Activated T-helper 1 cell treated with anti-CD3 and anti-CD28 coated beads, Interleukin-12 subunit alpha, Interleukin-12 subunit beta, Interleukin-2, Interleukin-4 antibody, amounts not matched to agents 30 ng/mL and 10 ng/mL and 1 ng/mL, durations not matched to agents 14 hours and 24 hours and 36 hours (primary cell): Measurements from ENCODE around the gene IFITM2. TPM values are rescaled to one million over a fixed set of nuclear protein-coding genes. Genes with fewer than 3 reads are reported as not detected.
"Not testable (repeated sequence)": the region's sequence is repeated elsewhere in the genome, so short reads cannot be mapped to it uniquely, and the experiment has no call there.

Experiments
- DNase-seq: peaks from one replicate; pipeline ENCODE4 v3.0.0; 2021; ENCODE audit warnings: low spot score
- H3K27ac Mint-ChIP-seq: one replicate; pipeline ENCODE4 v1.8.0; 2021; ENCODE audit warnings: mild to moderate bottlenecking, mixed read lengths
- H3K27me3 Mint-ChIP-seq: one replicate; pipeline ENCODE4 v1.8.0; 2022; ENCODE audit warnings: mild to moderate bottlenecking, moderate library complexity, mixed read lengths; ENCODE audit not compliant: insufficient read depth
- H3K36me3 Mint-ChIP-seq: one replicate; pipeline ENCODE4 v1.8.0; 2021; ENCODE audit warnings: low read depth, mixed read lengths
- H3K4me1 Mint-ChIP-seq: one replicate; pipeline ENCODE4 v1.8.0; 2021; ENCODE audit warnings: low read depth, mixed read lengths
- H3K4me3 Mint-ChIP-seq: one replicate; pipeline ENCODE4 v1.8.0; 2021; ENCODE audit warnings: mild to moderate bottlenecking, moderate library complexity, mixed read lengths
- H3K9me3 Mint-ChIP-seq: one replicate; pipeline ENCODE4 v1.8.0; 2021; ENCODE audit warnings: mixed read lengths
- intact Hi-C: fragments of 100-400 bp; cut with micrococcal nuclease; formaldehyde crosslinking; loops from one replicate; pipeline ENCODE4 v1.15.1; 2024
- total RNA-seq: library from RNA; stranded (reverse); gene quantifications from 2 replicates; pipeline ENCODE4 v1.2.3, GENCODE V29; 2022

Gene IFITM2
- total RNA-seq, 1 donor from 2014 or later: 521 TPM

DNA sequence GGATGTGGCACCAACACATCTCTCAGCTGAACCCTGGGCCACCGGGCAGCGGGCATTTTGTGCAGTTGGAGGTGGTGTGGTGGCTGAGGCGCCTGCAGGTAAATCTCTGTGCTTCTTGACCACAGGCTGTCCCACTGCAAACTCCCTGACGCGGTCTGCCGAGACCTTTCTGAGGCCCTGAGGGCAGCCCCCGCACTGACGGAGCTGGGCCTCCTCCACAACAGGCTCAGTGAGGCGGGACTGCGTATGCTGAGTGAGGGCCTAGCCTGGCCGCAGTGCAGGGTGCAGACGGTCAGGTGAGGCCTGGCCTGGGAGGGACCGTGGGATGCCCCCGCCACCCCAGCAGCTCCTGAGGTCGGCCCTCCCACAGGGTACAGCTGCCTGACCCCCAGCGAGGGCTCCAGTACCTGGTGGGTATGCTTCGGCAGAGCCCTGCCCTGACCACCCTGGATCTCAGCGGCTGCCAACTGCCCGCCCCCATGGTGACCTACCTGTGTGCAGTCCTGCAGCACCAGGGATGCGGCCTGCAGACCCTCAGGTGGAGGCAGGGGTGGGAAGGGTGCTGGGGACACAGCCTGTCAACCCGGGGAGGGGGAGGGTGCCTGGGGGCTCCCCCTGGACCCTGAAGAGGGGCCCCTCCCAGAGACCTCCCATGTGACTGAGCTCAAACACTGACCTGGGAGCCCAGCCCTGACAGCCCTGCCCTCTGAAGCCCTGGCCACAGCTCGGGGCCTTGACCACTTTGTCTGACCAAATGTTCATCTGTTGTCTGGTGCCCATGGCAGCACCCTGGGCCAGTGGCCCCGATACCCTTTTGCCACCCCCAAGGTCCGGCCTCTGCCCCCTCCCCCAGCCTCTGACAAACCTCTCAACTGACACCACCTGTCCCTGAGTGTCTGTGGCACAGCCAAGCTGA lies 23.3 kb upstream of the IFITM2 start:
- Mint-ChIP-seq H3K27ac (no peak overlapping the region), H3K27me3 (peaks cover 17% of the 10 kb centered on the region), H3K9me3 (no peaks in the 10 kb centered on the region), H3K4me1 (peaks cover 50% of the 10 kb centered on the region), H3K36me3 (peaks cover 25% of the 10 kb centered on the region), H3K4me3 (no peak overlapping the region)
- intact Hi-C loops: loop anchor here (5.0 kb wide), 3 partner anchors 32 to 73 kb away; partner anchors contain the start of genes PSMD13 and SIRT3
- DNase-seq: no peak

DNA sequence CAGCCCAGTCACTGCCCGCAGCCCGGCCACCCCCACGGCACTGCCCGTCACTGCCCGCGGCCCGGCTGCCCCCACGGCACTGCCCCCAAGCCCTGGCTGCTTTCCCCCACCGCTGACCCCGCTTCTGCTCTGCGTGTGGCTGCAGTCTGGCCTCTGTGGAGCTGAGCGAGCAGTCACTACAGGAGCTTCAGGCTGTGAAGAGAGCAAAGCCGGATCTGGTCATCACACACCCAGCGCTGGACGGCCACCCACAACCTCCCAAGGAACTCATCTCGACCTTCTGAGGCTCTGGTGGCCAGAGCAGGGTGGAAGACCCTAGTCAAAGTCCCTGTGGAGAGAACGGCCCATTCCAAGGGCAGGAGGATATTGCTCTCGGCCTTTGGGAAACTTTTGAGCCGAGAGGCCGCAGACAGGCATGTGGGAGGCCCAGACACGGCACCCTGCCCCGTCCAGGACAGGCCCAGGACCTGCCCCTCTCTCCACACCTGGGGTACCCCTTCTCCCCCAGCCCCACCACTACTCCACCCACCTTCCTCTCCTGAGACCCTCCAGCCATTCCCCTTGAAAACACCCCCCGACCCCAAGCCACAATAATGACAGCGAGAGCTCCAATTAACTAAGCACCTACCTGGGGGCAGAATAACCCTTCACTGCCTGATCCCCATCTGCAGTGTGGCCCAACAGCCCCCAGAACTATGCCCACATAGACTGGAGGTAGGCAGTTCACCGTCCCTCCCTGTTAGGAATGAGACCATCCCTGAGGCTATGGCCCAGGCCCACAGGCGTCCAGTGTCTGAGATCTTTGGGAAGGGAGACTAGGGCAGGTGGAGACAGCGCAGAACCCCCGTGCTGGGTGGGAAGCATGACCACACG lies 22.4 kb upstream of the IFITM2 start:
- peak overlapping the region; percentile 44 for H3K27ac Mint-ChIP-seq
- no peaks in the 10 kb centered on the region for H3K9me3 Mint-ChIP-seq
- H3K4me1 Mint-ChIP-seq: peaks cover 50% of the 10 kb centered on the region
- H3K36me3 Mint-ChIP-seq: peaks cover 25% of the 10 kb centered on the region
- DNase-seq: no peak
- peak overlapping the region; percentile 26 for H3K4me3 Mint-ChIP-seq
- intact Hi-C loops: loop anchor here (5.0 kb wide), 3 partner anchors 33 to 72 kb away; partner anchors contain the start of genes PSMD13 and SIRT3
- H3K27me3 Mint-ChIP-seq: peaks cover 16% of the 10 kb centered on the region

DNA sequence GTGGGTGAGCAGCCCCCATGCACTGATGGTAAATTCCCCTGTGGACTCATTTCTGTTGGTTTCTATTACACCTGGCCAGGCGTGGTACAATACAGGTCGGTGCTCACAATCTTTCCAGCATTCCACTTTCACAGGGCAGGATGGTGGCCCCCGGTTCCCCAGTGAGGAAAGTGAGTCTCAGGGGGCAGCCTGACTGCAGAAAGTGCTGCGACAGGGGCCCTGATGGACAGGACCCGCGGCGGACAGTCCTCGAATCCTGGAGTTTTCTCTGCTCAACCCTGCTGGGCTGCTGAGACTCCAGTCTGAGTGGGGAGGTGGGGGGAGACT lies 21.8 kb upstream of the IFITM2 start:
- H3K27ac Mint-ChIP-seq: peak overlapping the region; percentile 44
- no peaks in the 10 kb centered on the region for H3K9me3 Mint-ChIP-seq
- intact Hi-C loops: loop anchor here (5.0 kb wide), 3 partner anchors 34 to 71 kb away; partner anchors contain the start of genes PSMD13 and SIRT3
- no peak overlapping the region for H3K4me3 Mint-ChIP-seq
- DNase-seq: no peak
- H3K4me1 Mint-ChIP-seq: peaks cover 51% of the 10 kb centered on the region
- H3K36me3 Mint-ChIP-seq: peaks cover 23% of the 10 kb centered on the region
- H3K27me3 Mint-ChIP-seq: peaks cover 16% of the 10 kb centered on the region

DNA sequence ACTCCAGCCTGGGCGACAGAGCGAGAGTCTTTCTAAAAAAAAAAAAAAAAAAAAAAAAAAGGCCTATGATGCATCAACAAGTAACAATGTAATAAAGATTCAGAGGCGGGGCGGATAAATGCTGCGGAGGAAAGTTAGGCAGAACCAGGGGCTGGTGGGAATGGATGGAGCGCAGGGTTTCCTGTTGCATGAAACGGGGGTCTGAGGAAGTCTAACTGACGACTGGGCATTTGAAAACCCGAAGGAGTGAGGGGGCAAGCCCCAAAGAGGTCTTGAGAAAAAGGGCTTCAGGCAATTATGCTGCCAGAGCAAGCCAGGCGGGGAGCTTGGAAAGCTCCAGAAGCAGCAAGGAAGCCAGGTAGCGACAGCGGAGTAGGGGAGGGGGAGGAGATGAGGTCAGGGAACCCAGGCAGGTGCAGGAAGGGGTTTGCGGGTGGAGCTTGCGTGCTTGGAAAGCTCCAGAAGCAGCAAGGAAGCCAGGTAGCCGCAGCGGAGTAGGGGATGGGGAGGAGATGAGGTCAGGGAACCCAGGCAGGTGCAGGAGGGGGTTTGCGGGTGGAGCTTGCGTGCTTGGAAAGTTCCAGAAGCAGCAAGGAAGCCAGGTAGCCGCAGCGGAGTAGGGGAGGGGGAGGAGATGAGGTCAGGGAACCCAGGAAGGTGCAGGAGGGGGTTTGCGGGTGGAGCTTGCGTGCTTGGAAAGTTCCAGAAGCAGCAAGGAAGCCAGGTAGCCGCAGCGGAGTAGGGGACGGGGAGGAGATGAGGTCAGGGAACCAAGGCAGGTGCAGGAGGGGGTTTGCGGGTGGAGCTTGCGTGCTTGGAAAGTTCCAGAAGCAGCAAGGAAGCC lies 20.4 kb upstream of the IFITM2 start:
- H3K4me1 Mint-ChIP-seq: peaks cover 49% of the 10 kb centered on the region

DNA sequence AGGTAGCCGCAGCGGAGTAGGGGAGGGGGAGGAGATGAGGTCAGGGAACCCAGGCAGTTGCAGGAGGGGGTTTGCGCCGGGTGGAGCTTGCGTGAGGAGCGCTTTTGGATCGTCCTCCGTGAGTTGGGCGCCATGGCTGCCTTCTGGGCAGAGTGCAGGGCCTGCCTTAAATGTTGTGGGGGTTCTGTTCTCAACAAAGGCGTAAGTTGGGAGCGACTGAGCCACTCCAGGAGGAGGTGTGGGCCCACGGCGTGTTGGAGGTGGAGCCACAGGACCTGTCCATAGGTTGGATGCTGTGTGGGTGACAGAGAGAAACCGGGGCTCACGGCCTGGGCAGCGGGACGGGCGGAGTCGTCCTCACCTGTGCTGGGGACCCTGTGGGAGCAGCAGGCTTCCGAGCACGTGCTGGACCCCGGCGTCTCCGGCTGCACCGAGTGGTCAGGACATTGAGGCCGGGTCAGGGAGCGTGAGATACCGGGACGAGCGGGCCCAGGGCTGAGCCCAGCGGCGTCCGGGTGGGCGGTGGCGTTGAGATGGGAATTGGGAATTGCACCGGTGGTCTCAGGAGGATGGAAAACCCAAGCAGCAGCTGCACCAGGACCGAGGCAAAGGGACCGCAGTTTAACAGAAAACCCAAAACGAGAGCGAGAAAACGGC lies 19.7 kb upstream of the IFITM2 start:
- H3K9me3 Mint-ChIP-seq: no peaks in the 10 kb centered on the region
- no peak for DNase-seq
- peaks cover 18% of the 10 kb centered on the region for H3K36me3 Mint-ChIP-seq
- intact Hi-C loops: loop anchor here (2.0 to 5.0 kb wide), 5 partner anchors 19 to 69 kb away; partner anchors contain the start of genes PSMD13 and SIRT3
- peak overlapping the region; percentile 98 for H3K27ac Mint-ChIP-seq
- peak overlapping the region; percentile 95 for H3K4me3 Mint-ChIP-seq
- H3K27me3 Mint-ChIP-seq: peaks cover 6% of the 10 kb centered on the region
- peaks cover 42% of the 10 kb centered on the region for H3K4me1 Mint-ChIP-seq

More for the DNA sequence above, 20.4 kb upstream of the IFITM2 start:
- intact Hi-C loops: loop anchor here (5.0 kb wide), 3 partner anchors 35 to 70 kb away; partner anchors contain the start of genes PSMD13 and SIRT3
- Mint-ChIP-seq H3K27me3 (peaks cover 12% of the 10 kb centered on the region), H3K36me3 (peaks cover 26% of the 10 kb centered on the region), H3K4me3 (peak overlapping the region; percentile 95), H3K27ac (peak overlapping the region; percentile 98)
- not testable (repeated sequence) for H3K9me3 Mint-ChIP-seq
- peak; percentile 57 for DNase-seq

DNA sequence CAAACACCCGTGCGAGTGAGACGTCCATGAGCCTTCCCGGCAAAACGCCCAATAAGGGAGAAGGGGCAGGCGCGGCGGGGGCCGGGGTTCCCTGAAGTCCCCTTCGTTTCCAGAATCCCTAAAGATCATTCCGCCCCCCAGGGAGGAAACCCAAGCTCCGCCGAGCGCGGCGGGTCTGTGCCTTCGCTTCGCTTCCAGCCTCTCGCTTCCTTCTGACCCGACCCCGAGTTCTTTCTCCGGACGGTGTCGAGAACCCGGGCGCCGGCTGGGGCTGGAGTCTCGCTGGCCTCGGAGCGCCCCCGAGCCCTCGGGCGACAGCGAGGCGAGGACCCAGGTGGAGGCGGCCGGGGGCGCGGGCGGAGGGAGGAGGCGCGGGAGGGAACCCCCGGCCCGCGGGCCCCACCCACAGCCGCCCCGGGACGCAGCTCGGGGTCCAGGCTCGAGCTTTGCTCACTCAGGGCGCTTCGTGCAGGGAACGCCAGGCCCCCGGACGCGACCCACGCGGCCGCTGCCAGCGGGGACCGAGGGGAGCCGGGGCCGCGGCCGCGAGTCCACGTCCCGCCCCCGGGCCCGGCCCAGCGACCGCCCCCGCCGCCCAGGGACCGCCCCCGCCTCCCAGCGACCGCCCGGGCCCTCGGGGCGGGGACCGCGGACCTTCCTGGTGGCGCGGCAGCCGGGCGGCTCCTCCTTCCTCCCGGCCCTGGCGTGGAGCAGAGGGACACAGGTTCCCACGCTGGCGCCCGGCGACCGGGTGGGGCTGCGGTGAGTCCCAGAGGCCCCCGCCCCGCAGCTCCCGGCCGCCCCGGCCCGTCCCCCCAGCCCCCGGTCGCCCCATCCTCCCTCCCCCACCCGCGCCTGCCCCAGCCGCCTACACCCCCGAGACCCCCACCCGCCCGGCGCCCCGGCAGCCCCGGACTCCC lies 18.9 kb upstream of the IFITM2 start, which contains the start of gene PGGHG:
Gene PGGHG (plus strand): TSS at position 649 of the 920 bp plus-strand sequence. CDS start 691 bp downstream, outside the sequence.
- no peaks in the 10 kb centered on the region for H3K9me3 Mint-ChIP-seq
- intact Hi-C loops: loop anchor here (2.0 to 5.0 kb wide), 5 partner anchors 20 to 69 kb away; partner anchors contain the start of genes PSMD13 and SIRT3
- H3K36me3 Mint-ChIP-seq: peaks cover 15% of the 10 kb centered on the region
- peaks cover 6% of the 10 kb centered on the region for H3K27me3 Mint-ChIP-seq
- peaks cover 35% of the 10 kb centered on the region for H3K4me1 Mint-ChIP-seq
- DNase-seq: peak; percentile 68
- peak within 1 kb of the TSS; percentile 95 for H3K4me3 Mint-ChIP-seq
- peak within 1 kb of the TSS; percentile 98 for H3K27ac Mint-ChIP-seq

DNA sequence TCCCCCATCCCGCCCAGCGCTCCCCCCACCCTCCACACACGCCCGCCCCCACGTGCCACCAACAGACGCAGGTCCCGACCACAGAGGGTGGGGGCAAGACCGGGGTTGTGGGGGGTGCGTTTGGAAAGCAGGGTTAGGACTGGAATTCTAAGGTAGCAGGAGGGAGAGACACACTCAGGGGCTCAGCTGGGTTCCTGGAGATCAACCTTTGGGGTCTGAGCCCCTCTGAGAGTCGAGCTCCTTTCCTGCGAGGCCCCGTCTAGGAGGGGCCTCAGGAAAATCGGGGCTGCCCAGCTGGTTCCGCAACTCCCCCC lies 18.3 kb upstream of the IFITM2 start:
- no peaks in the 10 kb centered on the region for H3K9me3 Mint-ChIP-seq
- peaks cover 6% of the 10 kb centered on the region for H3K27me3 Mint-ChIP-seq
- intact Hi-C loops: loop anchor here (2.0 to 5.0 kb wide), 5 partner anchors 19 to 68 kb away; partner anchors contain the start of genes PSMD13 and SIRT3
- peaks cover 15% of the 10 kb centered on the region for H3K36me3 Mint-ChIP-seq
- H3K27ac Mint-ChIP-seq: peak overlapping the region; percentile 55
- peak overlapping the region; percentile 71 for H3K4me3 Mint-ChIP-seq
- H3K4me1 Mint-ChIP-seq: peaks cover 33% of the 10 kb centered on the region
- no peak for DNase-seq

DNA sequence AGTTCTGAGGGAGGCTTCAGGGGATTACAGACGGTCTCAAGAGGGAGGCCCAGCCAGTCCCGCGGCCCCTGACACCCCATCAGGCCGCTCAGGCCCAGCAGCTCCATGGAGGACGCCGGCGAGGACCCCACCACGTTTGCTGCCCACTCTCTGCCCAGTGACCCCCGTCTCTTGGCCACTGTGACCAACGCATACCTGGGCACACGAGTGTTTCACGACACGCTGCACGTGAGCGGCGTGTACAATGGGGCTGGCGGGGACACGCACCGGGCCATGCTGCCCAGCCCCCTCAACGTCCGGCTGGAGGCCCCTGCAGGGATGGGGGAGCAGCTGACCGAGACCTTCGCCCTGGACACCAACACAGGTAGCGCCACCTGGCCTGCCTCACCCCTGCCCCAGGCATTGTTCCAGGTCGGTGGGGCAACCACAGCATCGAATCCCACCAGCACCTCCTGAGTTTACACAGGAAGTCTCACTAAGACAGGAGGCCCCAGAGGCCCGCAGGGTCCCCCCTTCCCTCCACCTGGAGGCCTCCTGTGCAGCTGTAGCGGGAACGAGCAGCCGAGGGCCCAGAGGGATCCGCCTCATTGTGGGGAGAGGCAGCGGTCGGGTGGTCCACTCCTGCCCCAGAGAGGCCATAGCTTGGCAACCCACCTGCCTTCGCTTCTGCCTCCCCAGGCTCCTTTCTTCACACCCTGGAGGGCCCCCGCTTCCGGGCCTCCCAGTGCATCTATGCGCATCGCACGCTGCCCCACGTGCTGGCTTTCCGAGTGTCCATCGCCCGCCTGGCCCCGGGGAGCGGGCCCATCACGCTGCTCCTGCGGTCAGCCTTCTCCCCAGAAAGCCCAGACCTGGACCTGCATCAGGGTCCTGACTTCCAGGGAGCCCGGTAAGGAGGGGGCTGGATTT lies 17.6 kb upstream of the IFITM2 start:
- H3K9me3 Mint-ChIP-seq: no peaks in the 10 kb centered on the region
- peak overlapping the region; percentile 71 for H3K4me3 Mint-ChIP-seq
- no peak for DNase-seq
- H3K27me3 Mint-ChIP-seq: peaks cover 6% of the 10 kb centered on the region
- H3K27ac Mint-ChIP-seq: peak overlapping the region; percentile 65
- H3K36me3 Mint-ChIP-seq: peaks cover 15% of the 10 kb centered on the region
- H3K4me1 Mint-ChIP-seq: peaks cover 33% of the 10 kb centered on the region
- intact Hi-C loops: loop anchor here (2.0 to 5.0 kb wide), 5 partner anchors 19 to 67 kb away; partner anchors contain the start of genes PSMD13 and SIRT3

DNA sequence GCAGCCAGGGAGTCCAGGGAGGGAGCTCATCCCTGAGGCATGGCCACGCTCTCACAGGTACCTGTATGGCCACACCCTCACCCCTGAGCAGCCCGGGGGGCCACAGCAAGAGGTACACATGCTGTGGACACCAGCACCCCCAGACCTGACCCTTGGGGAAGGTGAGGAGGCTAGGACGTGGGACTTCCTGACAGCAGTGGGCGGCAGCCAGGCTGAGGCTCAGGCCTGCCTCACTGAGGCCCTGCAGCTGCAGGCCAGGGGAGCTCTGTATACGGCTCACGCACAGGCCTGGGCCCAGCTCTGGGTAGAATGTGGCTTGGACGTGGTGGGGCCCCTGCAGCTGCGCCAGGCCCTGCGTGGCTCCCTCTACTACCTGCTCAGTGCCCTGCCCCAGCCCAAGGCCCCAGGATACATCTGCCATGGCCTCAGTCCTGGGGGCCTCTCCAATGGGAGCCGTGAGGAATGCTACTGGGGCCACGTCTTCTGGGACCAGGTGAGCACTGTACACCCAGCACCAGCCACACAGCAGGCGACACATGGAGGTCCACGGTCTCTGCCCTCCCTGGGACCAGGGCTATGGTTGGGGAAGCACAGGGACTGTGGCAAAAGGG lies 16.9 kb upstream of the IFITM2 start:
- intact Hi-C loops: no loop called here
- DNase-seq: no peak

More for the DNA sequence above, 16.9 kb upstream of the IFITM2 start:
- Mint-ChIP-seq H3K4me1 (peaks cover 29% of the 10 kb centered on the region), H3K36me3 (peaks cover 11% of the 10 kb centered on the region), H3K4me3 (peak overlapping the region; percentile 71), H3K9me3 (no peaks in the 10 kb centered on the region), H3K27me3 (peaks cover 6% of the 10 kb centered on the region), H3K27ac (peak overlapping the region; percentile 44)
